GM12801 (cell line): ENCODE results near the gene STEEP1.

Experiments used
- TF ChIP-seq, protein P1 (sequence below): IDR thresholded peaks from one replicate; pipeline ENCODE4 v1.5.1; 2011; ENCODE audit warnings: control low read depth; ENCODE audit not compliant: insufficient read length; ENCODE audit errors: extremely low read depth

The STEEP1 gene

DNA sequence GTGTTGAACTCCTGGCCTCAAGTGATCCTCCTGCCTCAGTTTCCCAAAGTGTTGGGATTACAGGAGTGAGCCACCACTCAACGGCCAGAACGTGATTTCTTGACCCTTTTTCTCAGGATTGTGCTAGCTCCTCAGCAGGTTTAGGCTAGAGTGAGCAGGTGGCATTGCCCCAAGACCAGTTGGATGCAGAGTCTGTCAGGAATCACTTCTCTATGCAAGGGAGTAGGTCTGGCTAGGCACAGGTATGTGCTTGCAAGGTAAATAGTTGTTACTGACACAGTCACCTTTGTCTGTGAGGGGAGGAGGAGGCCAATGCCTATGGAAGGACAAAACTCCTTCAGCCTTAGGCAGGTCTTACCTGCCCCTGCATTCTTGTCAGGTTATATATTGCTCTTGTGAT is 72.7 kb downstream of the STEEP1 start:
- TF ChIP-seq, protein P1, sequence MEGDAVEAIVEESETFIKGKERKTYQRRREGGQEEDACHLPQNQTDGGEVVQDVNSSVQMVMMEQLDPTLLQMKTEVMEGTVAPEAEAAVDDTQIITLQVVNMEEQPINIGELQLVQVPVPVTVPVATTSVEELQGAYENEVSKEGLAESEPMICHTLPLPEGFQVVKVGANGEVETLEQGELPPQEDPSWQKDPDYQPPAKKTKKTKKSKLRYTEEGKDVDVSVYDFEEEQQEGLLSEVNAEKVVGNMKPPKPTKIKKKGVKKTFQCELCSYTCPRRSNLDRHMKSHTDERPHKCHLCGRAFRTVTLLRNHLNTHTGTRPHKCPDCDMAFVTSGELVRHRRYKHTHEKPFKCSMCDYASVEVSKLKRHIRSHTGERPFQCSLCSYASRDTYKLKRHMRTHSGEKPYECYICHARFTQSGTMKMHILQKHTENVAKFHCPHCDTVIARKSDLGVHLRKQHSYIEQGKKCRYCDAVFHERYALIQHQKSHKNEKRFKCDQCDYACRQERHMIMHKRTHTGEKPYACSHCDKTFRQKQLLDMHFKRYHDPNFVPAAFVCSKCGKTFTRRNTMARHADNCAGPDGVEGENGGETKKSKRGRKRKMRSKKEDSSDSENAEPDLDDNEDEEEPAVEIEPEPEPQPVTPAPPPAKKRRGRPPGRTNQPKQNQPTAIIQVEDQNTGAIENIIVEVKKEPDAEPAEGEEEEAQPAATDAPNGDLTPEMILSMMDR = no peak

DNA sequence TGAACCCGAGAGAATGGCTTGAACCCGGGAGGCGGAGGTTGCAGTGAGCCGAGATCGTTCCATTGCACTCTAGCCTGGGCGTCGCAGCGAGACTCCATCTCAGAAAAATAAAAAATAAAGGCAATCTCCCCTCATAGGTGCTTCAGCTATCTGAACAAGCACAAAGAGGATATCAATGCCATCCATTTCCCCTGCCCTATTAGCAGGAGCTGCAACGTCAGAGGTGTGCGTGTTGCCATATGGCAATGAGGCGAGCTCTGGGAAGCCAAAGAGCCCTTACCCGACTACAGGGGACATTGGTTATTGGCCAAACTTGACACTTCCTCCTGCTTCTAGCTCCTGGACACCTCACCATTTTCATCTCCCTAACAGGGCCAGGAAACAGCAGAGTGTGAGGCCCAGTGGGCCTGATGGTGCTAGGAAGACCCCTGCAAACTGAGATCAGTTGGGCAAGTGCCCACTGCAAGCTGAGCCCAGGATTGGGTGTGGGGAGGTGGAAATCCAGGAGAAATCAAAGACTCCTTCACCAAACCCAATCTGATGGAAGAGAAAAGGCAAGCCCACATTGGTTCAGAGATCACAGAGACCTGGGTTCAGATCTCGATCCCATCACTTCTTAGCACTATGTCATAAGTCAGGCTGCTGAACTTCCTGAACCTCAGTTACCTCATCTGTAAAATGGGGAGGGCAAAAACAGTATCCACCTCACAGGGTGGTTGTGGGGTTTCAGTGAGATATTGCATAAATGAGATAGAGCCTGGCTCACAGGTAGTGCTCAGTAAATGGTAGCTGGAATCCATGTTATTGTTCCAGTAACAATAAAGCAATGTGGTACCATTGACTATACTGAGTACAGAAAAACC is 75.8 kb downstream of the STEEP1 start:
- TF ChIP-seq, protein P1 = no peak

DNA sequence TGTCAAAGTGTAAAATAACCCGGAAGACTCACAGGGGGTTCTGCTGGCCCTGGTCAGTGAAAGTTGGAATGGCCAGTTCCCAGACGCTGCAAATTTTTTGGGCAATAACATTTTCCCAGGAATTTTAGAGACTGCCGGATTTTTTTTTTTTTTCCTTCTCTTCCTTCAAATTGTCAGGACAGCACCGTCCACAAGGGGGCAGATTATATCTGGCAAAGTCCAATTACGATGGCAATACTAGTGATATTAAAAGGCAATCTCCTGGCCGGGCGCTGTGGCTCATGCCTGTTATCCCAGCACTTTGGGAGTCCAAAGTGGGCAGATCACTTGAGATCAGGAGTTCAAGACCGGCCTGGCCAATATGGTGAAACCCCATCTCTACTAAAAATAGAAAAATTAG is 76.5 kb downstream of the STEEP1 start:
- TF ChIP-seq, protein P1 = no peak
